Neural cell (in vitro differentiated cells): ENCODE measurements around the gene ETNK1.

Experiments used
- CTCF ChIP-seq: fragments of 450-650 bp; IDR thresholded peaks from 2 replicates; pipeline ENCODE4 v1.5.1; 2014; ENCODE audit warnings: antibody characterized with exemption, mild to moderate bottlenecking, moderate library complexity; ENCODE audit not compliant: poor library complexity, severe bottlenecking
- EP300 ChIP-seq: fragments of 450-650 bp; conservative IDR thresholded peaks from 2 replicates; pipeline ENCODE4 v1.6.1; 2014; ENCODE audit warnings: antibody characterized with exemption, mild to moderate bottlenecking, moderate library complexity; ENCODE audit not compliant: poor library complexity, severe bottlenecking
- RAD21 ChIP-seq: fragments of 450-650 bp; conservative IDR thresholded peaks from 2 replicates; pipeline ENCODE4 v1.6.1; 2014; ENCODE audit warnings: antibody characterized with exemption, mild to moderate bottlenecking, moderate library complexity

- no peak for TF ChIP-seq EP300
- no peak for TF ChIP-seq RAD21
- TF ChIP-seq CTCF = no peak
Measured at GRCh38 chr12:22702690-22703089, 77.7 kb downstream of the ETNK1 start.
